Thymus (tissue), 14 donors: ENCODE measurements around the gene EXPH5. TPM values are rescaled to one million over a fixed set of nuclear protein-coding genes. Genes with fewer than 3 reads are reported as not detected.
"Not testable (repeated sequence)": the region's sequence is repeated elsewhere in the genome, so short reads cannot be mapped to it uniquely, and the experiment has no call there.

Experiments used
- DNase-seq, 9 donors: peaks; one replicate each; pipeline ENCODE4 v3.0.0-alpha.2; 2013; ENCODE audit warnings: low spot score in 9 of 9, low read depth in 6 of 9, missing footprints in 1 of 9
- H3K27ac ChIP-seq, 2 donors: one replicate each; pipeline ENCODE4 v1.5.1; 2013; ENCODE audit warnings: control low read depth in 1 of 2, low read depth in 1 of 2, low read length in 1 of 2, mild to moderate bottlenecking in 1 of 2, moderate library complexity in 1 of 2
- H3K27me3 ChIP-seq, 2 donors: one replicate each; pipeline ENCODE4 v1.5.1; 2013; ENCODE audit warnings: low read length in 1 of 2; ENCODE audit not compliant: control insufficient read depth in 2 of 2, insufficient read depth in 1 of 2
- H3K36me3 ChIP-seq, 2 donors: one replicate each; pipeline ENCODE4 v1.5.1; 2013; ENCODE audit warnings: low read length in 1 of 2, mild to moderate bottlenecking in 1 of 2, moderate library complexity in 1 of 2; ENCODE audit not compliant: control insufficient read depth in 2 of 2, insufficient read depth in 2 of 2
- H3K4me1 ChIP-seq, 2 donors: one replicate each; pipeline ENCODE4 v1.5.1; 2013; ENCODE audit warnings: low read length in 2 of 2; ENCODE audit not compliant: control insufficient read depth in 2 of 2, insufficient read depth in 2 of 2
- H3K4me3 ChIP-seq, 2 donors: one replicate each; pipeline ENCODE4 v1.5.1; 2013; ENCODE audit warnings: low read length in 2 of 2, control low read depth in 1 of 2, mild to moderate bottlenecking in 1 of 2
- H3K9me3 ChIP-seq, 2 donors: one replicate each; pipeline ENCODE4 v1.5.1; 2013; ENCODE audit warnings: low read length in 1 of 2, mild to moderate bottlenecking in 1 of 2; ENCODE audit not compliant: control insufficient read depth in 2 of 2, insufficient read depth in 1 of 2
- WGBS: extraction: QIAGEN DNeasy Blood & Tissue Kit; methylation state at CpG from one replicate; pipeline ENCODE4 v1.1.7; 2013; 5-methylcytosine and 5-hydroxymethylcytosine counted together
- long read RNA-seq, 10 donors: transcript quantifications; one replicate each; lab custom pipeline, GENCODE V29; 2026
- polyA plus RNA-seq: library from polyadenylated mRNA; stranded (reverse); fragments of 200-250 nt; gene quantifications from one replicate; pipeline ENCODE4 v1.2.3, GENCODE V29; 2013
- total RNA-seq: library from RNA; stranded (reverse); fragments of 120-200 nt; gene quantifications from one replicate; pipeline ENCODE4 v1.2.4, GENCODE V29; 2013
- donor health status: healthy.

Gene EXPH5, protein sequence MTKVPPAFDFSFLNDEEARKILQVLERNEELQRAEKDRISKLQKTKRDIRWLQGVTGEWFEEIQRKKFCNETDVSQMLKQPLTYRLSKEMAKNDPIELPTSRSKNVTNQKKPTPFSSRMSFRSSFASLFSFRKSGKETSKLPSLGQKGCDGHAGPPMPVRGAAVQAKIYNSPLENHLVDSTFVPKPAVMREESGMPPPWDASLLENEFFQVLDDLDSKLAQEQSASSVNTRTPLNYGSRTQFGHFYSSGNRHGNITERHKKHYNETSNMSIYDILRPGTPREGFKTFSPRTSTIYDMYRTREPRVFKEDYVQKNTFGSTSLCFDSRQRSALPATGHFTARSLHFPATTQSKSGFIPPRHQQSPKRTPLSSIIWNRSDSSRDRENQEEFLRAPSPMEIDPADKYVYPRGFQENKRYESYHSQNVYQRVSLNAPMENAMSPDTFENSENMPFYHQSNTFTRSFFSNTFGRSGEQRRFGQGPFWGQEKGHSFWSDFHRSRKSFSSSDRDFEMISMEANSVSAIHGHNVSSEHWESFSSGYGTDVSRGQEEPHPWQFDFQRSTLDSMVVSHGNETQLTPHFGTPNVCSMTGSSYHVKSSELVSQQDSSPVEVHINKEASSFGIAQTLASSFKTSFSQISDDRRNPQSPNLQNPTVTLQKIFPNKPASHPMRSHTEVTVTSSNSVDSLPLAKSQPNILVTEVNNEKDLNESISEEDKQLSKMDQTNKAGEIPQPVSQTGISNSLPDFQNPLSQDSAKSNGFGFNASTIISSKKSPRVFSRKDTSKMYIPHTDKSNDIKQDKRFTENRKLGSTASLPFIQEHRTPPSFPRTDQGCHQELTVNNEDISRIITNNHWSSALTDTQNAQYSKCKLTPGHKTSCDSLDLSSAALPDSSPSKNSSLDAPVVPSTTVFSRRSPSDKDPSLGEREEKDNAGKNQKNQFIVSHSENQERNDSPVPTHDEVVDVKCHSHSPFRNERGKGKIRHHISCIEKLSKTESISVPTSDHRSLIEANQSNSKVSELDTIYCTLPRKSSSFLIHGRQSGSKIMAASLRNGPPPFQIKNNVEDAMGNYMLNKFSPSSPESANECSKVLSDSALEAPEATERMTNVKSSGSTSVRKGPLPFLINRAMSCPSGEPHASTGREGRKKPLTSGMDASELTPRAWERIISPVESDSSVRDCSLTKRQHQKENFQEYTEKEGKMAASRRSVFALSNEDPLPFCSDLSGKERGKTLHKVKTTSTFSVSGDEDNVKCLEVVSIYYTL (N-terminal part only)
- 1.8 TPM for total RNA-seq
- 1.8 TPM for polyA plus RNA-seq
- long read RNA-seq, donor 1: 0 reads
- long read RNA-seq, donor 2: 0 reads
- long read RNA-seq, donor 3: 0 reads
- long read RNA-seq, donor 4: 0 reads
- long read RNA-seq, donor 5: 0 reads
- long read RNA-seq, donor 6: 0 reads
- long read RNA-seq, donor 7: 0 reads
- long read RNA-seq, donor 8: 0 reads
- long read RNA-seq, donor 9: 0 reads
- long read RNA-seq, donor 10: 0 reads

DNA sequence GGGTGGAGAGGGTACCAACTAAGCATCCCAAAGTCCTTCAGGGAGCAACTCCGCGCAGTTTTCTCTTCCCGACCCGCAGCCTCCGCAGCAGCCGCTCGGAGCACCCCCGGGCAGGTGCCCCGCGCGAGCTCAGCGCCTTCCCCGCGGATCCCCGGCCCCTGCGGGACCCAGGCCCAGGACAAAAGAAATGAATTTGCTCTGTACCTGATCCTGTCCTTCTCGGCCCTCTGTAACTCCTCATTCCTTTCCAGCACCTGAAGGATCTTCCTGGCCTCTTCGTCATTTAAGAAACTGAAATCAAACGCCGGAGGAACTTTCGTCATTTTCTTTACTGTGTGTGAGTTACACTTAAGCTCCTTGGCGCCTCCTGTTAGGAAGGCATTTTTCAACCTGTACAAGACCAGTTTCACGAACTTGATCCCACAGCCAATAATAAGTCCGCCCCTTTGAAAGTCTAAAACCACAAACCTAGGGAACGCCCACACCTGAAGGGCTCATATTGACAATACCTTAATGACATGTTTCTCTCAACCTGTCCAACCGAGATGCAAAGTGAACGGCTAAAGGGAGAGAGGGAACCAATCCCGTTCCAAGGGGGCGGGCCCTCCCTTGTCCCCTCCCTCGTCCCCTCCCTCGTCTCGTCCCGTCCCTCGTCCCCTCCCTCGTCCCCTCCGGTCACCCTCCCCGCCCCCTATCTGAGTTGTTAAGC, at the start of gene EXPH5:
TSS of gene EXPH5 (minus strand) at position 555 of the 709 bp plus-strand sequence. CDS start at position 323, 232 bp downstream.
- Histone ChIP-seq H3K4me3 (peak within 1 kb of the TSS; percentile 62 to 77), H3K27me3 (peaks cover 11 to 43% of the 10 kb centered on the region in 2 donors), H3K9me3 (peaks cover 0 to 2% of the 10 kb centered on the region in 2 donors), H3K4me1 (peaks cover 4 to 5% of the 10 kb centered on the region in 2 donors), H3K36me3 (no peaks in the 10 kb centered on the region), H3K27ac (peak within 1 kb of the TSS in 1 of 2 donors; percentile 59)
- DNase-seq: peak; percentile 47 to 87 (median 69)
- 1% methylated on average over 37 of the region's 37 CpGs for WGBS

DNA sequence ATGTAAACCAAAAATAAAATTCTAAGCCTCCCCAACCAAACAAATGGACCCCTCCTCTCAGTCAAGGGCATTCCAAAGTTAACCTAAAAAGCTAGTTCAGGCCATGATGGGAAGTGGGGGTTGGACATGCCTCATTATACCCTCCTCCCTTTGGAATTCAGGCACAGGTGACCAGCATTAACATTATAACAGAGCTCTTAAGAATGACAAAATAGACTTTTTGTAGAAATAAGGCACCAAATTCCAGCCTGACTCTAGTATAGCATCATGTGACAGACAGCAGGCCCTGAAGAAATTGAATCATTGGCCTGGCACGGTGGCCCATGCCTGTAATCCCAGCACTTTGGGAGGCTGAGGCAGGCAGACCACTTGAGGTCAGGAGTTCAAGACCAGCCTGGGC, 48.2 kb upstream of the EXPH5 start:
- 92% methylated on average over 1 of the region's 1 CpG for WGBS
- not testable (repeated sequence) for H3K27ac ChIP-seq, H3K4me3 ChIP-seq, H3K9me3 ChIP-seq, H3K27me3 ChIP-seq, H3K4me1 ChIP-seq, H3K36me3 ChIP-seq, DNase-seq

DNA sequence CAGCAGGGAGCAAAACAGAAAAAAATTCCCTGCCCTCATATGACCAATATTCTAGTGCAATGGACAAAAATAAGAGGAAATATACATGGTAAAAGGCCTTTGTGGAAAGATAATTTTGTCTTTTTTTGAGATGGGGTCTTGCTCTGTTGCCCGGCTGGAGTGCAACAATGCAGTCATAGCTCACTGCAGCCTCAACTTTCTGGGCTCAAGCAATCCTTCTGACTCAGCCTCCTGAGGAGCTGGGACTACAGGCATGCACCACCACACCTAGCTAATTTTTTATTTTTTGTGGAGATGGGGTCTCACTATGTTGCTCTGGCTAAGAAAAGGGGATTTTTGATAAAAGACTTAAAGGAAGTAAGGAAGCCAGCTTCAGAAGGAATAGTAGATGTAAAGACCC, 45.6 kb upstream of the EXPH5 start:
- Histone ChIP-seq H3K27me3 (no peaks in the 10 kb centered on the region), H3K4me3 (no peak overlapping the region), H3K36me3 (no peaks in the 10 kb centered on the region), H3K9me3 (no peaks in the 10 kb centered on the region), H3K4me1 (no peaks in the 10 kb centered on the region), H3K27ac (no peak overlapping the region)
- no peak for DNase-seq
- 97% methylated on average over 1 of the region's 1 CpG for WGBS

DNA sequence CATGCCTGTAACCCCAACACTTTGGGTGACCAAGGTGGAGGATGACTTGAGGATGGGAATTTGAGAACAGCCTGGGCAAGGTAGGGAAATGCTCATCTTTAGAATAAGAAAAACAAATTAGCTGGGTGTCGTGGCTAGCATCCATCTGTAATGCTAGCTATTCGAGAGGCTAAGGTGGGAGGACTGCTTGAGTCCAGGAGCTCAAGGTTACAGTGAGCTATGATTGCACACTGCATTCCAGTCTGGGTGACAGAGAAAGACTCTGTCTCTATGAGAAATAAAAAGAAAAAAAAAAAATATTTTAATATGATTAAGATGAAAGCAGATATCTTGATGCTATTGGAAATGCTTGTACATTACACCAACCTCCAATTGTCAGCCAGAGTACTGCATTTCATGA, 42.7 kb upstream of the EXPH5 start:
- WGBS: 91% methylated on average over 2 of the region's 2 CpGs
- no peak for DNase-seq
- H3K27ac ChIP-seq: no peak overlapping the region
- no peak overlapping the region for H3K4me3 ChIP-seq
- H3K27me3 ChIP-seq: no peaks in the 10 kb centered on the region
- no peaks in the 10 kb centered on the region for H3K36me3 ChIP-seq
- H3K9me3 ChIP-seq: no peaks in the 10 kb centered on the region
- no peaks in the 10 kb centered on the region for H3K4me1 ChIP-seq

DNA sequence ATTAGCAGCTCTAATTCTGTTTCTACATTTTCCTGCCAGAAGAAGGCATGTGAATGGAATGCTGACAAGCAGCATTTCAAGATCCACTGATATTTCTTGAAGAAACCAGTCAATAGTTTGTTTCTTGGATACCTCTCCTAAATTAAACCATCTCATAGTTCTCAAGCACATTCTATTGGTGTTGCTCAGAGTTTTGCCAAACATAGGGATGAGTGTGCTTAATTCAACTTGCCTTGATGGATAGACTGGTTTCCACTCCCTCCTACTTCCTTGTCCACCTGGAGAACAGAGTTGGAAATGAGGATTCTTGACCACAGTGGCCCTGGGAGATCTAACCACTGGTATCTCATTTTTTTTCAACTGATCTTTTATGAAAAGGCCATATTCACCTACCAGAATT, 41.5 kb upstream of the EXPH5 start:
- no peaks in the 10 kb centered on the region for H3K27me3 ChIP-seq
- H3K4me3 ChIP-seq: no peak overlapping the region
- H3K36me3 ChIP-seq: no peaks in the 10 kb centered on the region
- H3K4me1 ChIP-seq: no peaks in the 10 kb centered on the region
- no peaks in the 10 kb centered on the region for H3K9me3 ChIP-seq
- no peak for DNase-seq
- H3K27ac ChIP-seq: no peak overlapping the region

DNA sequence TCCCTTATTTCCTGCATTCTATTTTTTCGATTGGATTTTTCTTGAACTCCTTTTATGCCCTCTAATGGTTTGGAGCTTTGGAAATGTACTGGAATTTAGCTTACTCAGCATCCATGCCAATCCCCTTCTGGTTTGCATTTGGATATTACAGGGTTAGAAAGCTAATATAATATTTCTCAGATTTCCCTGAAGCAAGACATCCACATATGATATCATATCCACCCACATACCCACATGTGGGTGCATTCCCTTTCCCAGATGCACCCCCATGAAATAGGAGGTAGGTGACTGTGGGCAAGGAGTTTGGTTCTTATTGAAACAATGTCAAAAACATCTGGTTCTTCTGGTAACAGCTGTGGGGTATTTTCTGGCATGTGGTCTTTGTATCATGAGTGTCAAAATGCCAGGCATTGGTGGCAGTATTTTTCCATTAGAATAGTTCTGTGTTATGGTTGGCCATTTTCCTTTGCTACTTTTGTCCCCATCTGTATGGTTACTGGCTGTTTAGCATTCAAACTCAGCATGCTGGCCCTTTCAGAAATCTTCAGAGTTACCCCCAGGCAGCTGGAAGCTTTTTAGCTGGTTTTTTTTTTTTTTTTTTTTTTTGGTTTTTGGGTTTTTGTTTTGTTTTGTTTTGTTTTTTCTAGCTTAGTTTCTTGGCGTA, 38.6 kb upstream of the EXPH5 start:
- Histone ChIP-seq H3K9me3 (peaks cover 0 to 16% of the 10 kb centered on the region in 2 donors), H3K27ac (no peak overlapping the region), H3K4me3 (no peak overlapping the region), H3K4me1 (no peaks in the 10 kb centered on the region), H3K27me3 (no peaks in the 10 kb centered on the region), H3K36me3 (no peaks in the 10 kb centered on the region)
- DNase-seq: no peak
- WGBS: 96% methylated on average over 2 of the region's 2 CpGs

DNA sequence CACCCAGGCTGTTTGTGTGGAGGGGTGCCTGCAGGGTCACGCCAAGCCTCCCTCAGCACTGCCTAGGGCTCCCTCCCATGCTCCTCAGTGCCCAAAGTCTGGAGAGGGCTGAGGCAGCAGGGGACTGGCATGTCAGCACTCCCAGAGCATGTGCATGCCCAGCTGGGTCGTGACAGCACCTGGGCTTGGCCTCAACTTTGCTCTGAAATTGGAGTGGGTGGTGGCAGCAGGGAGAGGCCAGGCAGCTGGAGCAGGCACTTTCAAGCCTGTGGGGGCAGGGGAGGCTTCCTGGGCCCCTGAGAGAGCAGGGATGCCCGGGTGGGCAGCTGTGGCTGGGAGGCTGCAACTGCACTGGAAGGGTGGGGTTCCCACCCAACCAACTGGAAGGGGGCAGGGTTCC, 35.7 kb upstream of the EXPH5 start:
- H3K27ac ChIP-seq: no peak overlapping the region
- H3K4me1 ChIP-seq: no peaks in the 10 kb centered on the region
- 95% methylated on average over 3 of the region's 3 CpGs for WGBS
- H3K4me3 ChIP-seq: no peak overlapping the region
- no peaks in the 10 kb centered on the region for H3K27me3 ChIP-seq
- no peaks in the 10 kb centered on the region for H3K36me3 ChIP-seq
- DNase-seq: no peak
- peaks cover 0 to 16% of the 10 kb centered on the region in 2 donors for H3K9me3 ChIP-seq

DNA sequence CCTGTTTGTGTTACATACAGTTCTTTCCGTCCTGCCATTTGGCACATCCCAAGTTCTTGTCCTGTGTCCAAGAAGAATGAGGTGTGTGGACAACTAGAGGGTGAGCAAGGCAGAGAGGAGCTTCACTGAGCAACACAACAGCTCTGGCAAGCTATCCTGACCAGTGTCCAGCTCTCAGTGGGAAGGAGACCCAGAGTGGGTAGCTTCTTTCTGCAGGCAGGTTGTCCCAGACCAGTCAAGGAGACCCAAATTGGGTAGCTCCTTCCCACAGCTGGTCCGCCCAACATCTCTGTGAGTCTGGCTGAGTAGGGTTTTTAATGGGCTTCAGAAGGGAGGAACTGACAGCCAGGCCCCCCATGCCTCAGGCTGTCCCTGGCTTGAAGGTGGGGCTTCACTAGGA, 35.2 kb upstream of the EXPH5 start:
- WGBS: 92% methylated on average over 2 of the region's 2 CpGs
- no peaks in the 10 kb centered on the region for H3K4me1 ChIP-seq
- H3K36me3 ChIP-seq: no peaks in the 10 kb centered on the region
- H3K9me3 ChIP-seq: peaks cover 0 to 16% of the 10 kb centered on the region in 2 donors
- no peak for DNase-seq
- H3K4me3 ChIP-seq: no peak overlapping the region
- no peak overlapping the region for H3K27ac ChIP-seq
- H3K27me3 ChIP-seq: no peaks in the 10 kb centered on the region
